HL-60 (cell line): Measurements from ENCODE around the gene LTA4H.

Source experiments
- GABPA ChIP-seq: IDR thresholded peaks from 2 replicates; pipeline ENCODE4 v1.6.1; 2012; ENCODE audit warnings: low read depth
- POLR2AphosphoS5 ChIP-seq: IDR thresholded peaks from 2 replicates; pipeline ENCODE4 v1.6.1; 2012; ENCODE audit warnings: low read depth
- TF ChIP-seq, protein P1 (sequence below): IDR thresholded peaks from one replicate; pipeline ENCODE4 v1.5.1; 2011; ENCODE audit warnings: low read length, control low read depth, inconsistent platforms; ENCODE audit not compliant: insufficient read depth

DNA sequence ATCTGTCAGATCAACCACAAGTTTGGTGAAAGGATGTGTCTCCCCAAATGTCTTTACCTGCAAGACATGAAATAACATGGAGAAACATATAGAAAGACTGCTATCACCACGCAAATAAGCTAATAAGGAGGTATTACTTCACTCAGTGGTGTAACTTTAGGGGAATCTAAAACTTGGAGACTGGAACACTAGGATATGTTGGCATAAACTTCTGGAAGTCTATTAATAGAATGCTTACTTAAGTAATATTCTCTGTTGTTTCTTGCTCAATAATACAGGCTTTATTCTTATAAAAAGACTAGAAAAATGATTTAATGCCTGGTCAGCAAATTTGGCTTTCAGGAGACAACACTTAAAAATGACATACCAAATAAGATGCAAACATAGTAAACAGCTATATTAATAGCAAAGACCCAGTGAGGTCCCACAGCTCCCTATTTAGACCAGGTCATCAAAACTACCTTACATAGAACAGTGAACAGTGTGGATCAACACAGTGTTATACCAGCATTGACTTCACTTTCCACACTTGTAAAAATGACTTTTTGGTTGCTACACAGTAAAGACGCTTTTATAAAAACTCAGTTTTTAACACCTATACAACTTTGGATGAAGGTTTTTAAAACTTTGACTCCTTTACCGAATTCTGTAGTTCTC, 20.3 kb downstream of the LTA4H start:
- TF ChIP-seq, protein P1, sequence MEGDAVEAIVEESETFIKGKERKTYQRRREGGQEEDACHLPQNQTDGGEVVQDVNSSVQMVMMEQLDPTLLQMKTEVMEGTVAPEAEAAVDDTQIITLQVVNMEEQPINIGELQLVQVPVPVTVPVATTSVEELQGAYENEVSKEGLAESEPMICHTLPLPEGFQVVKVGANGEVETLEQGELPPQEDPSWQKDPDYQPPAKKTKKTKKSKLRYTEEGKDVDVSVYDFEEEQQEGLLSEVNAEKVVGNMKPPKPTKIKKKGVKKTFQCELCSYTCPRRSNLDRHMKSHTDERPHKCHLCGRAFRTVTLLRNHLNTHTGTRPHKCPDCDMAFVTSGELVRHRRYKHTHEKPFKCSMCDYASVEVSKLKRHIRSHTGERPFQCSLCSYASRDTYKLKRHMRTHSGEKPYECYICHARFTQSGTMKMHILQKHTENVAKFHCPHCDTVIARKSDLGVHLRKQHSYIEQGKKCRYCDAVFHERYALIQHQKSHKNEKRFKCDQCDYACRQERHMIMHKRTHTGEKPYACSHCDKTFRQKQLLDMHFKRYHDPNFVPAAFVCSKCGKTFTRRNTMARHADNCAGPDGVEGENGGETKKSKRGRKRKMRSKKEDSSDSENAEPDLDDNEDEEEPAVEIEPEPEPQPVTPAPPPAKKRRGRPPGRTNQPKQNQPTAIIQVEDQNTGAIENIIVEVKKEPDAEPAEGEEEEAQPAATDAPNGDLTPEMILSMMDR = no peak
- TF ChIP-seq POLR2AphosphoS5 (no peak), GABPA (no peak)
